HEK293 (cell line): ENCODE results near the gene AARSD1.

Experiments used
- CTCF ChIA-PET: fragments of 350-600 bp; formaldehyde crosslinking; extraction: SDS; loops from one replicate; lab custom pipeline; 2021; ENCODE audit warnings: antibody characterized with exemption; lab: Yijun Ruan, JAX
- POLR2A ChIA-PET: fragments of 300-600 bp; formaldehyde crosslinking; extraction: SDS; loops from one replicate; lab custom pipeline; 2020; ENCODE audit warnings: antibody characterized with exemption, inconsistent platforms; lab: Yijun Ruan, JAX
- H3K27ac ChIP-seq: fragments of 200-500 bp; sonication (Bioruptor generic); 2 replicates; pipeline ENCODE4 v1.5.1; 2014; ENCODE audit warnings: low read depth, low read length, control low read depth, inconsistent platforms; ENCODE audit errors: extremely low read depth
- H3K36me3 ChIP-seq, 2 experiments: fragments of 200-500 bp in 1 of 2; sonication (Bioruptor generic) in 1 of 2; 1 replicate in 1 of 2; 2 replicates in 1 of 2; pipeline ENCODE4 v1.5.1; 2014 to 2017; ENCODE audit warnings: inconsistent platforms in 2 of 2, low read length in 2 of 2; ENCODE audit not compliant: control insufficient read depth in 2 of 2, insufficient read depth in 1 of 2
- H3K4me1 ChIP-seq: fragments of 200-500 bp; sonication (Bioruptor generic); 2 replicates; pipeline ENCODE4 v1.5.1; 2014; ENCODE audit warnings: mild to moderate bottlenecking, low read length, inconsistent platforms; ENCODE audit not compliant: control insufficient read depth, insufficient read depth
- H3K4me3 ChIP-seq: 2 replicates; pipeline ENCODE4 v1.5.1; 2011; ENCODE audit warnings: low read depth, mild to moderate bottlenecking, control low read depth, low read length, moderate library complexity
- H3K9me3 ChIP-seq: fragments of 200-500 bp; sonication (Bioruptor generic); 2 replicates; pipeline ENCODE4 v1.5.1; 2014; ENCODE audit warnings: low read depth, low read length, inconsistent platforms; ENCODE audit not compliant: control insufficient read depth, insufficient read depth
- INSM2 ChIP-seq: fragments of 450-650 bp; formaldehyde crosslinking; IDR thresholded peaks from 2 replicates; pipeline ENCODE4 v1.5.1; 2016; ENCODE audit warnings: missing biosample characterization, missing genetic modification characterization
- KLF9 ChIP-seq: fragments of 450-650 bp; formaldehyde crosslinking; IDR thresholded peaks from 2 replicates; pipeline ENCODE4 v1.5.1; 2016; ENCODE audit warnings: missing biosample characterization, missing genetic modification characterization, low read depth
- OVOL3 ChIP-seq: fragments of 450-650 bp; formaldehyde crosslinking; IDR thresholded peaks from 2 replicates; pipeline ENCODE4 v1.5.1; 2016; ENCODE audit warnings: missing biosample characterization, missing genetic modification characterization
- PRDM6 ChIP-seq: fragments of 450-650 bp; formaldehyde crosslinking; IDR thresholded peaks from 2 replicates; pipeline ENCODE4 v1.5.1; 2017; ENCODE audit warnings: missing biosample characterization, missing genetic modification characterization
- TSHZ1 ChIP-seq: fragments of 450-650 bp; formaldehyde crosslinking; IDR thresholded peaks from 2 replicates; pipeline ENCODE4 v1.5.1; 2016; ENCODE audit warnings: missing biosample characterization, missing genetic modification characterization, borderline replicate concordance
- YY2 ChIP-seq: fragments of 450-650 bp; formaldehyde crosslinking; IDR thresholded peaks from 2 replicates; pipeline ENCODE4 v1.5.1; 2016; ENCODE audit warnings: missing biosample characterization, missing genetic modification characterization
- ZBTB20 ChIP-seq: fragments of 450-650 bp; formaldehyde crosslinking; IDR thresholded peaks from 2 replicates; pipeline ENCODE4 v1.5.1; 2016; ENCODE audit warnings: missing biosample characterization, missing genetic modification characterization
- ZBTB48 ChIP-seq: fragments of 450-650 bp; formaldehyde crosslinking; IDR thresholded peaks from 2 replicates; pipeline ENCODE4 v1.5.1; 2016; ENCODE audit warnings: missing biosample characterization, missing genetic modification characterization
- ZBTB49 ChIP-seq: fragments of 450-650 bp; formaldehyde crosslinking; IDR thresholded peaks from 2 replicates; pipeline ENCODE4 v1.5.1; 2016; ENCODE audit warnings: missing biosample characterization, missing genetic modification characterization, low read depth
- ZBTB8A ChIP-seq: fragments of 450-650 bp; formaldehyde crosslinking; IDR thresholded peaks from 2 replicates; pipeline ENCODE4 v1.5.1; 2016; ENCODE audit warnings: missing biosample characterization, missing genetic modification characterization
- ZNF148 ChIP-seq: fragments of 450-650 bp; formaldehyde crosslinking; IDR thresholded peaks from 2 replicates; pipeline ENCODE4 v1.5.0; 2017; ENCODE audit warnings: missing biosample characterization, missing genetic modification characterization, borderline replicate concordance
- ZNF2 ChIP-seq: fragments of 450-650 bp; formaldehyde crosslinking; IDR thresholded peaks from 2 replicates; pipeline ENCODE4 v1.5.1; 2016; ENCODE audit warnings: missing biosample characterization, missing genetic modification characterization
- ZNF335 ChIP-seq: fragments of 450-650 bp; formaldehyde crosslinking; conservative IDR thresholded peaks from 2 replicates; pipeline ENCODE4 v1.5.1; 2016; ENCODE audit warnings: missing biosample characterization, missing genetic modification characterization
- ZNF341 ChIP-seq: fragments of 450-650 bp; formaldehyde crosslinking; IDR thresholded peaks from 2 replicates; pipeline ENCODE4; 2016; ENCODE audit warnings: low read depth, missing biosample characterization, missing genetic modification characterization
- ZNF426 ChIP-seq: fragments of 450-650 bp; formaldehyde crosslinking; IDR thresholded peaks from 2 replicates; pipeline ENCODE4 v1.5.1; 2017; ENCODE audit warnings: missing biosample characterization, missing genetic modification characterization, mild to moderate bottlenecking, inconsistent platforms, moderate library complexity
- ZNF530 ChIP-seq: fragments of 450-650 bp; formaldehyde crosslinking; IDR thresholded peaks from 2 replicates; pipeline ENCODE4 v1.5.1; 2016; ENCODE audit warnings: low read depth, missing biosample characterization, missing genetic modification characterization
- ZNF548 ChIP-seq: fragments of 450-650 bp; formaldehyde crosslinking; IDR thresholded peaks from 2 replicates; pipeline ENCODE4 v1.5.1; 2016; ENCODE audit warnings: missing biosample characterization, missing genetic modification characterization
- ZNF549 ChIP-seq: fragments of 450-650 bp; IDR thresholded peaks from 2 replicates; pipeline ENCODE4 v1.5.1; 2018; ENCODE audit warnings: missing biosample characterization, missing genetic modification characterization, mild to moderate bottlenecking, inconsistent platforms, moderate library complexity
- ZNF560 ChIP-seq: fragments of 450-650 bp; formaldehyde crosslinking; IDR thresholded peaks from 2 replicates; pipeline ENCODE4 v1.5.1; 2017; ENCODE audit warnings: missing biosample characterization, missing genetic modification characterization, borderline replicate concordance
- ZNF768 ChIP-seq: fragments of 450-650 bp; formaldehyde crosslinking; IDR thresholded peaks from 2 replicates; pipeline ENCODE4 v1.5.1; 2018; ENCODE audit warnings: missing biosample characterization, mild to moderate bottlenecking, missing genetic modification characterization
- ZNF843 ChIP-seq: fragments of 450-650 bp; formaldehyde crosslinking; IDR thresholded peaks from 2 replicates; pipeline ENCODE4 v1.5.1; 2016; ENCODE audit warnings: missing biosample characterization, missing genetic modification characterization

The AARSD1 gene

GRCh38 chr17:42918902-42919521 lies 45.2 kb downstream of the AARSD1 start (continued):
- TF ChIP-seq ZNF843 (tag by site-specific recombination) (no peak), ZBTB49 (no peak), ZNF148 (no peak), ZNF335 (tag by site-specific recombination) (0 out of 2 replicates have a peak, but pooled peaks have one; percentile 40), ZNF549 (tag by site-specific recombination) (no peak), ZBTB20 (tag by site-specific recombination) (no peak), OVOL3 (no peak), TSHZ1 (tag by site-specific recombination) (no peak), PRDM6 (peak; percentile 90), ZNF2 (tag by site-specific recombination) (no peak), ZNF768 (tag by site-specific recombination) (no peak), ZNF530 (tag by site-specific recombination) (no peak), ZNF548 (no peak), ZNF426 (no peak), ZBTB48 (tag by site-specific recombination) (no peak), ZNF341 (no peak)

GRCh38 chr17:42917236-42917603 lies 47.0 kb downstream of the AARSD1 start:
- CTCF ChIA-PET = interaction anchor here (4.1 kb wide), 1 partner anchor 12 kb away, joined by 19 read pairs; no protein-coding TSS in a partner anchor
- Histone ChIP-seq H3K4me1 (peaks cover 21% of the 10 kb centered on the region), H3K36me3 (no peaks in the 10 kb centered on the region), H3K27ac (no peak overlapping the region), H3K4me3 (no peak overlapping the region), H3K9me3 (no peaks in the 10 kb centered on the region)
- POLR2A ChIA-PET = interaction anchor here (0.6 kb wide), 1 partner anchor 52 kb away, joined by 3 read pairs; no protein-coding TSS in a partner anchor
- no peak for TF ChIP-seq YY2
- no peak for TF ChIP-seq KLF9 (tag by site-specific recombination)
- TF ChIP-seq ZBTB8A = no peak
- TF ChIP-seq ZNF560 = no peak
- no peak for TF ChIP-seq INSM2 (tag by site-specific recombination)
